HG03175 (cell line): Measurements from ENCODE around the gene SCD5.
"Not testable (repeated sequence)": the region's sequence is repeated elsewhere in the genome, so short reads cannot be mapped to it uniquely, and the experiment has no call there.

ENCODE experiments used
- ATAC-seq: cut with Tn5 transposase; IDR thresholded peaks from one replicate; pipeline ENCODE4 v1.9.1; 2021; ENCODE audit warnings: mild to moderate bottlenecking, moderate library complexity; ENCODE audit not compliant: unreplicated experiment

The SCD5 gene

GRCh38 chr4:82798168-82799005 is at the start of gene SCD5:
SCD5 (minus strand) TSS chr4:82798796; CDS start chr4:82798537, 259 bp downstream.
- peak; percentile 82 for ATAC-seq

GRCh38 chr4:82842593-82842992 is 44.0 kb upstream of the SCD5 start:
- ATAC-seq: no peak

- no peak for ATAC-seq
These were observed 41.0 kb upstream of the SCD5 start for GRCh38 chr4:82839624-82840023.

- no peak for ATAC-seq
These were observed 35.2 kb upstream of the SCD5 start for GRCh38 chr4:82833696-82834313.

GRCh38 chr4:82833060-82833459 is 34.5 kb upstream of the SCD5 start:
- not testable (repeated sequence) for ATAC-seq

- no peak for ATAC-seq
These were observed 26.8 kb upstream of the SCD5 start for GRCh38 chr4:82825425-82825824.

GRCh38 chr4:82823062-82823461 is 24.5 kb upstream of the SCD5 start:
- ATAC-seq: no peak

GRCh38 chr4:82820689-82821088 is 22.1 kb upstream of the SCD5 start:
- no peak for ATAC-seq

GRCh38 chr4:82818664-82819662 is 20.4 kb upstream of the SCD5 start:
- ATAC-seq: peak; percentile 83

DNA sequence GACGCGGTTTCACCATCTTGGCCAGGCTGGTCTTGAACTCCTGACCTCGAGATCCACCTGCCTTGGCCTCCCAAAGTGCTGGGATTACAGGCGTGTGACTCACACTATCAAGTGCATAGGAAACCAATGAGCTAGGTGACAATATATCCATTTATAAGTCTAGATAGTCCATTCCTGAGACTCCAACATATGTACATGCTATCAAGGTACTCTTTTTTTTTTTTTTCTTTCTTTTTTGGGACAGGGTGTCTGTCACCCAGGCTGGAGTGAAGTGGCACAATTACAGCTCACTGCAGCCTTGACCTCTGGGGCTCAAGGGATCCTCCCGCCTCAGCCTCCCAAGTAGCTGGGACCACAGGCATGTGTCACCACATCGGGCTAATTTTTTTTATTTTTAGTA is 18.3 kb upstream of the SCD5 start:
- ATAC-seq: not testable (repeated sequence)

DNA sequence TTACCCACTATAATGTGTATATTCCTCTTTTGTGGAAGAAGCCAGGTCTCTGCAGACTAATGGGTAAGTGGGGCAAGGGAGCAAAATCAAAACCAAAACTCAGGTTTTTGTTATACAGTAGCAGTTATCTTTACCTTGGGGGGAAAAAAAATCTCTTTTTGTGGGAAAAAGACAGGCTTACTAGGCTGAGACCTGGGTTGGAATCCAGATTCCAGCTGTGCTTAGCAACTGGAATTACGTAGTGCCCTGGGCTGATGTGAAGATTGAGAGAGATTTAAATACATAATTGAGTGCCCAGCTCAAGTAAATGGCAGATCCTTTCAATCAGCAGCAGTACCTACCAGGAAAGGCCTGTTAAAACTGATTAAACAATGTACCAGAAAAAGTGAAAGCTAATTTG is 15.4 kb upstream of the SCD5 start:
- no peak for ATAC-seq

GRCh38 chr4:82811838-82812341 is 13.3 kb upstream of the SCD5 start:
- no peak for ATAC-seq

GRCh38 chr4:82811392-82811791 is 12.8 kb upstream of the SCD5 start:
- ATAC-seq: no peak

GRCh38 chr4:82810176-82810575 is 11.6 kb upstream of the SCD5 start:
- ATAC-seq: no peak

- ATAC-seq: no peak
These were observed 11.0 kb upstream of the SCD5 start for GRCh38 chr4:82809619-82810018.

GRCh38 chr4:82803746-82804145 is 5.2 kb upstream of the SCD5 start:
- ATAC-seq: no peak

DNA sequence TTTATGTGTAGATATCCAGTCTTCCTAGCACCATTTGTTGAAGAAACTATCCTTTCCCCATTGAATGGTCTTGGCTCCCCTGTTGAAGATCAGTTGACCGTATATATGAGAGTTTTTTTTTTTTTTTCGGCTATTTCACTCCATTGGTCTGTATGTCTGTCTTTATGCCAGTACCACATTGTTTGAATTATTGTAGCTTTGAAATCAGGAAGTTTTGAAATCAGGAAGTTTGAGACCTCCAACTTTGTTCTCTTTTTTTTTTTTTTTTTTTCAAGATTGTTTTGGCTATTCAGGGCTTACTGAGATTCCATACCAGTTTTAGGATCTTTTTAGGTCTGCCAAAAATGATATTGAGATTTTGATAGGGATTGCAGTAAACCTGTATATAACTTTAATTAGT is 4.3 kb upstream of the SCD5 start:
- no peak for ATAC-seq

DNA sequence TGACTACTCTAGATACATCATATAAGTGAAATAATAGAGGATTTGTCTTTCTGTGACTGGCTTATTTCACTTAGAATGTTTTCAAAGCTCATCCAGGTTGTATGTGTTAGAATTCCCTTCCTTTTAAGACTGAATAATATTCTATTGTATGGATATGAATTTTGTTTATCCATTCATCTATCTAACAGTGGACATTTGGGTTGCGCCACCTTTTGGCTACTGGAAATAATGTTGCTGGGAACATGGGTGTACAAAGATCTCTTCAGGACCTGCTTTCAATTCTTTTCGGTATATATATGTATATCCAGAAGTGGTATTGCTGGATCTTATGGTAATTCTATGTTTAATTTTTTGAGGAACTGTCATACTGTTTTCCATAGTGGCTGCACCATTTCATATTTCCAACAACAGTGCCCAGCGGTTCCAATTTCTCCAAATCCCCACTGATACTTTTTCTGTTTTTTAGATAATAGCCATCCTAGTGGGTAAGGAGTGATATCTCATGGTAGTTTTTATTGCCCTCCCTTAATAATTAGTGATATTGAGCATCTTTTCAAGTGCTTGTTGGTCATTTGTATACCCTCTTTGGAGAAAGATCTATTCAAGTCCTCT is 3.4 kb upstream of the SCD5 start:
- no peak for ATAC-seq

- peak; percentile 35 for ATAC-seq
These were observed 648 bp upstream of the SCD5 start for GRCh38 chr4:82799006-82799881.
